Activated T-helper 9 cell treated with anti-CD3 and anti-CD28 coated beads, Interleukin-2, amount 50 U/mL, for 16 hours (primary cell): Measurements from ENCODE around the gene CACNA1G.

Experiments
- DNase-seq: peaks from one replicate; pipeline ENCODE4 v3.0.0-alpha.2; 2020; ENCODE audit warnings: low read depth

Gene CACNA1G

GRCh38 chr17:50568659-50569058, 8.1 kb downstream of the CACNA1G start:
- DNase-seq = no peak

- no peak for DNase-seq
These were observed 9.1 kb downstream of the CACNA1G start for GRCh38 chr17:50569592-50569991.

GRCh38 chr17:50570032-50570431, 9.5 kb downstream of the CACNA1G start:
- no peak for DNase-seq

DNA sequence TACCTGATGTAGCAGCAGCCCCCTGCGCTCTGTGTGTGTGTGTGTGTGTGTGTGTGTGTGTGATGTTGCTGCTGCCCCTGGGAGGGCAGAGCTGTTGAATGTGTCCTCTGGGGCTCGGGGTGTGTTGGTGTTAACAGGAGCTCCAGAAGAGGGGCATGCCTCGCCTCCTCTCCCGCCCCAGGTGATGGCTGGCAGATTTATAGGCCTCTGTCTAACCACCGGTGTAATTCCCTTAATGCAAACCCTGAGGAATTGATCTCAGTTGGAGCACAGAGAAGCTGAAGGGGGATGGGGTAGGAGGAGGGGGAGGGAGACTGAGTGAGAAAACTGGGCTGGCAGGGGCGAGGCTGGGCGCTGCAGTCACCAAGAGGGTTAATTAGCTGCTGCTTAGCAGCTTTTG, 10.0 kb downstream of the CACNA1G start:
- DNase-seq = no peak

DNA sequence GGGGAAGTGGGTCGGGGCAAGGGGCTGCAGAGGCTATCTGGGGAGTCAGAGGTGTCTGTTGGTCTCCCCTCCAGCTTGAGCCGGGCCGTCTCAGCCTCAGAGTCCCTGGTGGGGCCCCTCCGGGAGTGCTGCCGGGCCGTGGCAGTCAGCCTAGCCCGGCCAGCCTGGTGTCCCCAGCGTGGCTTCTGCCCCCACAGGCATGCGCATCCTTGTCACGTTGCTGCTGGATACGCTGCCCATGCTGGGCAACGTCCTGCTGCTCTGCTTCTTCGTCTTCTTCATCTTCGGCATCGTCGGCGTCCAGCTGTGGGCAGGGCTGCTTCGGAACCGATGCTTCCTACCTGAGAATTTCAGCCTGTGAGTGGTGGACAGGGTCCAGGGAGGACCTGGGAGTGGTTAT, 11.2 kb downstream of the CACNA1G start:
- DNase-seq = no peak

DNA sequence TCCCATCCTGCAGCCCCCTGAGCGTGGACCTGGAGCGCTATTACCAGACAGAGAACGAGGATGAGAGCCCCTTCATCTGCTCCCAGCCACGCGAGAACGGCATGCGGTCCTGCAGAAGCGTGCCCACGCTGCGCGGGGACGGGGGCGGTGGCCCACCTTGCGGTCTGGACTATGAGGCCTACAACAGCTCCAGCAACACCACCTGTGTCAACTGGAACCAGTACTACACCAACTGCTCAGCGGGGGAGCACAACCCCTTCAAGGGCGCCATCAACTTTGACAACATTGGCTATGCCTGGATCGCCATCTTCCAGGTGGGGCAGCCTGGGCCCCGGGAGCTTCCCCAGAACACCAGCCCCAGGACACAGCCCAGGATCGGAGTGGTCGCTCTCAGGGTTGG, 12.0 kb downstream of the CACNA1G start:
- DNase-seq = no peak

- no peak for DNase-seq
These were observed 13.5 kb downstream of the CACNA1G start for GRCh38 chr17:50573866-50574611.

DNA sequence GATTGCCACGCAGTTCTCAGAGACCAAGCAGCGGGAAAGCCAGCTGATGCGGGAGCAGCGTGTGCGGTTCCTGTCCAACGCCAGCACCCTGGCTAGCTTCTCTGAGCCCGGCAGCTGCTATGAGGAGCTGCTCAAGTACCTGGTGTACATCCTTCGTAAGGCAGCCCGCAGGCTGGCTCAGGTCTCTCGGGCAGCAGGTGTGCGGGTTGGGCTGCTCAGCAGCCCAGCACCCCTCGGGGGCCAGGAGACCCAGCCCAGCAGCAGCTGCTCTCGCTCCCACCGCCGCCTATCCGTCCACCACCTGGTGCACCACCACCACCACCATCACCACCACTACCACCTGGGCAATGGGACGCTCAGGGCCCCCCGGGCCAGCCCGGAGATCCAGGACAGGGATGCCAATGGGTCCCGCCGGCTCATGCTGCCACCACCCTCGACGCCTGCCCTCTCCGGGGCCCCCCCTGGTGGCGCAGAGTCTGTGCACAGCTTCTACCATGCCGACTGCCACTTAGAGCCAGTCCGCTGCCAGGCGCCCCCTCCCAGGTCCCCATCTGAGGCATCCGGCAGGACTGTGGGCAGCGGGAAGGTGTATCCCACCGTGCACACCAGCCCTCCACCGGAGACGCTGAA, 15.2 kb downstream of the CACNA1G start:
- DNase-seq = no peak

DNA sequence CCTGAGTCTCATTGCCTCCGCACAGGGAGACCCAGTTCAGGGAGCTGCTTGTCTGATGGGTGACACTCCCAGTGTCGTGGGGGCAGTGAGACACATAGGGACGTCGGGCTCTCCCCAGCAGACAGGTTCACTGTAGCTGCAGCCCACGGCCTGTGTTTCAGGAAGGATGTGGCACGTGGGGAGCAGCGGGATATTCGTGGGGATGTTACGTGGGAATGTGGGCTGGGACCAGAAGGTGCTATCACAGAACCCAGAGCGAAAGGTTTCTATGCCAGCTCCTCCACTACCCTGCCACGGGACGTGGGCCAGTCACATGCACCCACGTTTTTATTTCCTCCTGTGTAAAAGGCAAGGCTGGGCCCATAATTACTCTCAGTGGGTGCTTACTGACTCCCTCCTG, 16.3 kb downstream of the CACNA1G start:
- no peak for DNase-seq

- DNase-seq = no peak
These were observed 17.0 kb downstream of the CACNA1G start for GRCh38 chr17:50577451-50577954.

GRCh38 chr17:50578173-50578572, 17.7 kb downstream of the CACNA1G start:
- DNase-seq = no peak

- no peak for DNase-seq
These were observed 18.9 kb downstream of the CACNA1G start for GRCh38 chr17:50579399-50579798.

GRCh38 chr17:50580646-50581045, 20.1 kb downstream of the CACNA1G start:
- DNase-seq = no peak

- DNase-seq = no peak
These were observed 20.8 kb downstream of the CACNA1G start for GRCh38 chr17:50581316-50581715.

GRCh38 chr17:50582741-50583140, 22.2 kb downstream of the CACNA1G start:
- DNase-seq = no peak

DNA sequence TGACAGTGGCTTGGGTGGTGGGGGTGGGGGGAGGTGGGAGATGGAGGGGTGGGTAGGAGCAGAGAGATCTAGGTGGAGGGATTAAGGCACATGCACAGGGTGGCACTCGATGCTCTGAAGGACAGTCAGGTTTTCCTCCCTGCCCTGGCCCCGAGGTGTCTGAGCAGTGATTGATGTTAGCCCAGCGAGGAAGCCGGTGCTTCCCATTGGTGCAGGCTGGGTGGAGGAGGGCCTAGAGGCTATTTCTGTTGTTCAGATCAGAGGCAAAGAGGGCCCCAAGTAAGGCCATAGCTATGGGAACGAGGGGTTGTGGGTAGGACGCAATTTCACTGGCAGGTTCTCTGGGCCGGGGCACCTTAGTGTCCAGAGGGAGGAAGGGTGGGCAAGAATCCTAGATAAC, 23.1 kb downstream of the CACNA1G start:
- no peak for DNase-seq

- no peak for DNase-seq
These were observed 23.6 kb downstream of the CACNA1G start for GRCh38 chr17:50584116-50584515.

GRCh38 chr17:50584749-50585148, 24.2 kb downstream of the CACNA1G start:
- DNase-seq = no peak

DNA sequence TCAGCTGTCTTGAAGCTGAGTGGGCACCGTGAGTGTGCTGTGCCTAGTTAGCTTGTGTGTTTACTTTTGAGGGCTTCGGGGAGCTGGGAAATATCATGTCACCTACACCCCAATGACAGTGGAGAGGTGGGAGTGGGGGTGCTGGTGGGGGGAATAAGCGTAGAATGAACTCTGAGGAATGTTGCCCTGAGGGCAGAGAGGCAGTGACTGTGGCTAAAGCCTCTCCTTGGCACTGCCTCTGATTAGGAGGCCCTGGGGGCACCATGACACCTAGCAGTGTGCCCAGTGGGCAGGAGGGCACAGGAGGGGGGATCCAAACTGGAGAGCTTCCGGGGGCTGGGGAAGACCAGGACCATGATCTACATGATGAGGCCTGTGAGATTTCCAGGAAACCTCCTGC, 24.8 kb downstream of the CACNA1G start:
- no peak for DNase-seq

DNA sequence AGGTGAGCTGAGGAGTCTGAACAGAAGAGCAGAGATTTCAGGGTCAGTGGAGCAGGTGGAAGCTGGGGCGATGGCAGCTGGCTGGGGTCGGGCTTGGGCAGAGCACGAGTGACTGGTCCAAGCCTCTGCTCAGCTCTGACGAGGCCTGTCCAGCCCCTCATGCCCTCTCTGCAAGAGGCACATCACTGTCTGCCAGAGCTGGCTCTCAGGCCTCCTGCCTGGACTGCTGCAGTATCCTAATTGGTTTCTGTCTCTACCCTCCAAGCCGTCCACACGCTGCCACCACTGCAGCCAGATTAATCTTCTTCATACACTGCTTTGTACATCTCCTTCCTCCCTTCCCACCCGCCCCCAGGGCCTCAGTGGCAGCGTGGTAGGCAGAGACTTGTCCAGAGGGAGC, 25.4 kb downstream of the CACNA1G start:
- DNase-seq = no peak

- no peak for DNase-seq
These were observed 26.1 kb downstream of the CACNA1G start for GRCh38 chr17:50586421-50587247.

- no peak for DNase-seq
These were observed 27.1 kb downstream of the CACNA1G start for GRCh38 chr17:50587571-50587970.
